GM23338 (cell line): ENCODE results near the gene TAS2R40. TPM values are rescaled to one million over a fixed set of nuclear protein-coding genes. Genes with fewer than 3 reads are reported as not detected.

Experiments
- ATAC-seq: fragments of 200-7000 bp; cut with Tn5 transposase; 3 replicates; pipeline ENCODE4 v1.9.1; 2020
- DNase-seq: peaks from one replicate; pipeline ENCODE4 v3.0.0-alpha.2; 2015; ENCODE audit warnings: low spot score
- H2AFZ ChIP-seq: fragments of 200-600 bp; sonication (generic); 2 replicates; pipeline ENCODE4 v1.8.0; 2016; ENCODE audit warnings: antibody characterized with exemption, mild to moderate bottlenecking, moderate library complexity
- H3F3A ChIP-seq: fragments of 200-600 bp; sonication (generic); replicated peaks from 2 replicates; pipeline ENCODE4 v1.8.0; 2017; ENCODE audit warnings: antibody characterized with exemption, mixed run types, low read depth
- H3K27ac ChIP-seq: fragments of 200-600 bp; sonication (generic); 2 replicates; pipeline ENCODE4 v1.6.1; 2016; ENCODE audit warnings: low read depth
- H3K27me3 ChIP-seq: fragments of 200-600 bp; sonication (generic); 2 replicates; pipeline ENCODE4 v1.8.0; 2016; ENCODE audit warnings: mild to moderate bottlenecking, mixed run types, moderate library complexity; ENCODE audit not compliant: insufficient read depth
- H3K36me3 ChIP-seq: fragments of 200-600 bp; sonication (generic); 2 replicates; pipeline ENCODE4 v1.8.0; 2016; ENCODE audit warnings: mild to moderate bottlenecking; ENCODE audit not compliant: insufficient read depth
- H3K4me1 ChIP-seq: fragments of 200-600 bp; sonication (generic); 2 replicates; pipeline ENCODE4 v1.8.0; 2016; ENCODE audit warnings: mild to moderate bottlenecking, moderate library complexity; ENCODE audit not compliant: insufficient read depth
- H3K4me2 ChIP-seq: fragments of 200-600 bp; sonication (generic); 2 replicates; pipeline ENCODE4 v1.7.1; 2017; ENCODE audit warnings: mixed run types
- H3K4me3 ChIP-seq: fragments of 200-600 bp; sonication (generic); 2 replicates; pipeline ENCODE4 v1.6.1; 2016; ENCODE audit warnings: mixed run types
- H3K79me2 ChIP-seq: fragments of 200-600 bp; sonication (generic); replicated peaks from 2 replicates; pipeline ENCODE4 v1.8.0; 2017; ENCODE audit warnings: mild to moderate bottlenecking; ENCODE audit not compliant: insufficient read depth
- H3K9me2 ChIP-seq: fragments of 200-600 bp; sonication (generic); 2 replicates; pipeline ENCODE4 v1.8.0; 2017; ENCODE audit not compliant: insufficient read depth
- H4K20me1 ChIP-seq: fragments of 200-600 bp; sonication (generic); replicated peaks from 2 replicates; pipeline ENCODE4 v1.8.0; 2017; ENCODE audit warnings: mild to moderate bottlenecking; ENCODE audit not compliant: insufficient read depth
- H3K27ac Mint-ChIP-seq: 2 replicates; pipeline ENCODE4 v1.8.0; 2020; ENCODE audit warnings: inconsistent platforms, mild to moderate bottlenecking, moderate library complexity, mixed read lengths
- H3K27me3 Mint-ChIP-seq: 3 replicates; pipeline ENCODE4 v1.8.0; 2022; ENCODE audit warnings: low read depth, mild to moderate bottlenecking, moderate library complexity, mixed read lengths, inconsistent platforms; ENCODE audit not compliant: insufficient read depth, poor library complexity
- H3K36me3 Mint-ChIP-seq: 3 replicates; pipeline ENCODE4 v1.8.0; 2021; ENCODE audit warnings: low read depth, mild to moderate bottlenecking, inconsistent platforms, moderate library complexity, mixed read lengths
- H3K4me1 Mint-ChIP-seq: 3 replicates; pipeline ENCODE4 v1.8.0; 2020; ENCODE audit warnings: mild to moderate bottlenecking, inconsistent platforms, mixed read lengths
- H3K4me3 Mint-ChIP-seq: 3 replicates; pipeline ENCODE4 v1.8.0; 2021; ENCODE audit warnings: moderate library complexity, mild to moderate bottlenecking, inconsistent platforms, mixed read lengths
- H3K9me3 Mint-ChIP-seq: 3 replicates; pipeline ENCODE4 v1.8.0; 2020; ENCODE audit warnings: moderate library complexity, mild to moderate bottlenecking, inconsistent platforms, mixed read lengths
- CREB1 ChIP-seq: fragments of 250-450 bp; sonication (Bioruptor Pico); IDR thresholded peaks from 2 replicates; pipeline ENCODE4 v1.5.0; 2020; ENCODE audit warnings: low read depth, mild to moderate bottlenecking, moderate library complexity
- EZH2 ChIP-seq: fragments of 200-600 bp; sonication (generic); IDR thresholded peaks from one replicate; pipeline ENCODE4 v1.8.0; 2017; ENCODE audit warnings: antibody characterized with exemption, mild to moderate bottlenecking, low read depth; ENCODE audit not compliant: unreplicated experiment
- JUNB ChIP-seq: IDR thresholded peaks from one replicate; pipeline ENCODE4 v1.6.1; 2016; ENCODE audit warnings: antibody characterized with exemption; ENCODE audit not compliant: unreplicated experiment
- ZNF331 ChIP-seq: fragments of 250-450 bp; sonication (Bioruptor Pico); IDR thresholded peaks from 2 replicates; pipeline ENCODE4 v1.5.0; 2020; ENCODE audit warnings: low read depth, mild to moderate bottlenecking, moderate library complexity
- polyA plus RNA-seq: library from polyadenylated mRNA; unstranded; fragments of >200 nt; fragmentation: Nextera tagmentation; extraction: Ambion mirVana; gene quantifications from 2 replicates; pipeline ENCODE4 v1.2.1, GENCODE V29; 2016
- total RNA-seq: library from RNA; depleted of rRNA; stranded (reverse); fragments of >200 nt; shearing (Covaris generic); gene quantifications from 2 replicates; pipeline ENCODE4 v1.2.3, GENCODE V29; 2014
- TF ChIP-seq, protein P1 (sequence below): fragments of 250-450 bp; sonication (Bioruptor Pico); IDR thresholded peaks from 2 replicates; pipeline ENCODE4 v1.5.0; 2020; ENCODE audit warnings: mild to moderate bottlenecking, moderate library complexity
- TF ChIP-seq, protein P2 (sequence below): IDR thresholded peaks from 2 replicates; pipeline ENCODE4 v1.6.1; 2016; ENCODE audit warnings: antibody characterized with exemption
- TF ChIP-seq, protein P3 (sequence below): IDR thresholded peaks from one replicate; pipeline ENCODE4 v1.6.1; 2018; ENCODE audit warnings: antibody characterized with exemption; ENCODE audit not compliant: unreplicated experiment

TAS2R40 gene
- total and polyA plus RNA-seq, 2 experiments from 2014 or later = not detected

DNA sequence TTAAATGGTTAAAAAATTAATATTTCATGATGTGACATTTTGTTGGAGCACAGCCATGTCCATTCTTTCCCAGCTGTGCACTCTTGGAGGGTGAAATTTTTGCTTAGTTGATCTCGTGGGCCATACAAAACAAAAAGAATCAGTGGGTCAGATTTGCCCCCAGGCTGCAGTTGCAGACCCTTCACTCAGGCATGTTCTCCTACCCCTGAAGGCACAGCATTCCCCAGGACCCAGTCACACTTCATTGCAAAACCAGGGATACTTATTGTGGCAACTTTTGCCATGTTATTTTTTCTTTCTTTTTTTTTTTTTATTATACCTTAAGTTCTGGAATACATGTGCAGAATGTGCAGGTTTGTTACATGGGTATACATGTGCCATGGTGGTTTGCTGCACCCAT lies 6.0 kb downstream of the TAS2R40 start (continued):
- TF ChIP-seq CREB1 (CRISPR knock-in tag) = no peak
- TF ChIP-seq, protein P1, sequence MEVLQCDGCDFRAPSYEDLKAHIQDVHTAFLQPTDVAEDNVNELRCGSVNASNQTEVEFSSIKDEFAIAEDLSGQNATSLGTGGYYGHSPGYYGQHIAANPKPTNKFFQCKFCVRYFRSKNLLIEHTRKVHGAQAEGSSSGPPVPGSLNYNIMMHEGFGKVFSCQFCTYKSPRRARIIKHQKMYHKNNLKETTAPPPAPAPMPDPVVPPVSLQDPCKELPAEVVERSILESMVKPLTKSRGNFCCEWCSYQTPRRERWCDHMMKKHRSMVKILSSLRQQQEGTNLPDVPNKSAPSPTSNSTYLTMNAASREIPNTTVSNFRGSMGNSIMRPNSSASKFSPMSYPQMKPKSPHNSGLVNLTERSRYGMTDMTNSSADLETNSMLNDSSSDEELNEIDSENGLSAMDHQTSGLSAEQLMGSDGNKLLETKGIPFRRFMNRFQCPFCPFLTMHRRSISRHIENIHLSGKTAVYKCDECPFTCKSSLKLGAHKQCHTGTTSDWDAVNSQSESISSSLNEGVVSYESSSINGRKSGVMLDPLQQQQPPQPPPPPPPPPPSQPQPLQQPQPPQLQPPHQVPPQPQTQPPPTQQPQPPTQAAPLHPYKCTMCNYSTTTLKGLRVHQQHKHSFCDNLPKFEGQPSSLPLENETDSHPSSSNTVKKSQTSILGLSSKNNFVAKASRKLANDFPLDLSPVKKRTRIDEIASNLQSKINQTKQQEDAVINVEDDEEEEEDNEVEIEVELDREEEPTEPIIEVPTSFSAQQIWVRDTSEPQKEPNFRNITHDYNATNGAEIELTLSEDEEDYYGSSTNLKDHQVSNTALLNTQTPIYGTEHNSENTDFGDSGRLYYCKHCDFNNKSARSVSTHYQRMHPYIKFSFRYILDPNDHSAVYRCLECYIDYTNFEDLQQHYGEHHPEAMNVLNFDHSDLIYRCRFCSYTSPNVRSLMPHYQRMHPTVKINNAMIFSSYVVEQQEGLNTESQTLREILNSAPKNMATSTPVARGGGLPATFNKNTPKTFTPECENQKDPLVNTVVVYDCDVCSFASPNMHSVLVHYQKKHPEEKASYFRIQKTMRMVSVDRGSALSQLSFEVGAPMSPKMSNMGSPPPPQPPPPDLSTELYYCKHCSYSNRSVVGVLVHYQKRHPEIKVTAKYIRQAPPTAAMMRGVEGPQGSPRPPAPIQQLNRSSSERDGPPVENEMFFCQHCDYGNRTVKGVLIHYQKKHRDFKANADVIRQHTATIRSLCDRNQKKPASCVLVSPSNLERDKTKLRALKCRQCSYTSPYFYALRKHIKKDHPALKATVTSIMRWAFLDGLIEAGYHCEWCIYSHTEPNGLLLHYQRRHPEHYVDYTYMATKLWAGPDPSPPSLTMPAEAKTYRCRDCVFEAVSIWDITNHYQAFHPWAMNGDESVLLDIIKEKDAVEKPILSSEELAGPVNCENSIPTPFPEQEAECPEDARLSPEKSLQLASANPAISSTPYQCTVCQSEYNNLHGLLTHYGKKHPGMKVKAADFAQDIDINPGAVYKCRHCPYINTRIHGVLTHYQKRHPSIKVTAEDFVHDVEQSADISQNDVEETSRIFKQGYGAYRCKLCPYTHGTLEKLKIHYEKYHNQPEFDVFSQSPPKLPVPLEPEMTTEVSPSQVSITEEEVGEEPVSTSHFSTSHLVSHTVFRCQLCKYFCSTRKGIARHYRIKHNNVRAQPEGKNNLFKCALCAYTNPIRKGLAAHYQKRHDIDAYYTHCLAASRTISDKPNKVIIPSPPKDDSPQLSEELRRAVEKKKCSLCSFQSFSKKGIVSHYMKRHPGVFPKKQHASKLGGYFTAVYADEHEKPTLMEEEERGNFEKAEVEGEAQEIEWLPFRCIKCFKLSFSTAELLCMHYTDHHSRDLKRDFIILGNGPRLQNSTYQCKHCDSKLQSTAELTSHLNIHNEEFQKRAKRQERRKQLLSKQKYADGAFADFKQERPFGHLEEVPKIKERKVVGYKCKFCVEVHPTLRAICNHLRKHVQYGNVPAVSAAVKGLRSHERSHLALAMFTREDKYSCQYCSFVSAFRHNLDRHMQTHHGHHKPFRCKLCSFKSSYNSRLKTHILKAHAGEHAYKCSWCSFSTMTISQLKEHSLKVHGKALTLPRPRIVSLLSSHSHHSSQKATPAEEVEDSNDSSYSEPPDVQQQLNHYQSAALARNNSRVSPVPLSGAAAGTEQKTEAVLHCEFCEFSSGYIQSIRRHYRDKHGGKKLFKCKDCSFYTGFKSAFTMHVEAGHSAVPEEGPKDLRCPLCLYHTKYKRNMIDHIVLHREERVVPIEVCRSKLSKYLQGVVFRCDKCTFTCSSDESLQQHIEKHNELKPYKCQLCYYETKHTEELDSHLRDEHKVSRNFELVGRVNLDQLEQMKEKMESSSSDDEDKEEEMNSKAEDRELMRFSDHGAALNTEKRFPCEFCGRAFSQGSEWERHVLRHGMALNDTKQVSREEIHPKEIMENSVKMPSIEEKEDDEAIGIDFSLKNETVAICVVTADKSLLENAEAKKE (CRISPR knock-in tag) = no peak
- TF ChIP-seq JUNB = no peak
- TF ChIP-seq ZNF331 (CRISPR knock-in tag) = no peak

DNA sequence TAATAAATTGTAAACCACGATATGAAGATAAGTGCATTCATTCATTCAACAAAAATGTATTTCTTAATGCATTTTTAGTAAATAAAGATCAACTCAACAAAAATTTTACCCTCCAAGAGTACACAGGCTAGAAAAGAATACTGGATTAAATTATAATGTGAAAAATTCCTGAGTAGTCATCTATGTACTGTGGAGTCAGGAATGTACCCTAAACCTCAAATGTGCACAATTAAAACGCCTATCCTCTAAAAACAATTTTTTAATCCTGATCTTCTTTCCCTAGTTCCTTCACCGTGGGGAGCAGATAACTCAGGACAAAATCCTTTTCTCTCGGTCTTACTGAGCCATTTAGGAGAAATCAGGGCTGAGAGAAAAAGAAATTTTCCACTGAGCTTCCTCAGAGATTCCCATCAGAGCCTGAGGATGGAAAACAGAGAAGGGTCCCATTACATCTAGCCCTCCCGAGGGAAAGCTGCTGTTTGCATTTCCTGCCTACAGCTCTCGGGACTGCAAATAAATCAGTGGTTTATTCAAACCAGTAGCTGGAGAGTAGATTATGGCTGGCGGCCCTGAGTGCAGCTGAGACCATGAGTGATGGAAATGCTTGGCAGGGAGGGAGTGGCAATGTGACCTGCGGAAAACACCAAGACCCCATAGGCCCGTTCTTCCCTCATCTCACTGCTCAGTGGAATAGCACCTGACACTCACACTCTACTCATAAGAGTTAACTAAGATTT lies 7.4 kb downstream of the TAS2R40 start:
- H3K4me1 Mint-ChIP-seq = peaks cover 9% of the 10 kb centered on the region; the same call in 2 of the 3 replicates
- Histone ChIP-seq H2AFZ (peak overlapping the region; percentile 87), H3K27me3 (no peaks in the 10 kb centered on the region), H3F3A (no peaks in the 10 kb centered on the region), H3K4me3 (no peak overlapping the region), H3K36me3 (no peaks in the 10 kb centered on the region), H3K4me1 (peaks cover 15% of the 10 kb centered on the region), H3K79me2 (no peaks in the 10 kb centered on the region), H3K27ac (peak overlapping the region; percentile 56; the same call in 1 of the 2 replicates), H3K9me2 (no peaks in the 10 kb centered on the region), H3K4me2 (peak overlapping the region; percentile 42; the same call in 1 of the 2 replicates), H4K20me1 (no peaks in the 10 kb centered on the region)
- no peaks in the 10 kb centered on the region for H3K36me3 Mint-ChIP-seq
- no peaks in the 10 kb centered on the region for H3K9me3 Mint-ChIP-seq
- ATAC-seq = peak; percentile 80
- H3K27me3 Mint-ChIP-seq = no peaks in the 10 kb centered on the region
- no peak overlapping the region for H3K4me3 Mint-ChIP-seq
- no peak overlapping the region for H3K27ac Mint-ChIP-seq
- DNase-seq = peak; percentile 58
- no peak for TF ChIP-seq CREB1 (CRISPR knock-in tag)
- no peak for TF ChIP-seq JUNB
- TF ChIP-seq, protein P2, sequence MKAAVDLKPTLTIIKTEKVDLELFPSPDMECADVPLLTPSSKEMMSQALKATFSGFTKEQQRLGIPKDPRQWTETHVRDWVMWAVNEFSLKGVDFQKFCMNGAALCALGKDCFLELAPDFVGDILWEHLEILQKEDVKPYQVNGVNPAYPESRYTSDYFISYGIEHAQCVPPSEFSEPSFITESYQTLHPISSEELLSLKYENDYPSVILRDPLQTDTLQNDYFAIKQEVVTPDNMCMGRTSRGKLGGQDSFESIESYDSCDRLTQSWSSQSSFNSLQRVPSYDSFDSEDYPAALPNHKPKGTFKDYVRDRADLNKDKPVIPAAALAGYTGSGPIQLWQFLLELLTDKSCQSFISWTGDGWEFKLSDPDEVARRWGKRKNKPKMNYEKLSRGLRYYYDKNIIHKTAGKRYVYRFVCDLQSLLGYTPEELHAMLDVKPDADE = no peak
- TF ChIP-seq, protein P3, sequence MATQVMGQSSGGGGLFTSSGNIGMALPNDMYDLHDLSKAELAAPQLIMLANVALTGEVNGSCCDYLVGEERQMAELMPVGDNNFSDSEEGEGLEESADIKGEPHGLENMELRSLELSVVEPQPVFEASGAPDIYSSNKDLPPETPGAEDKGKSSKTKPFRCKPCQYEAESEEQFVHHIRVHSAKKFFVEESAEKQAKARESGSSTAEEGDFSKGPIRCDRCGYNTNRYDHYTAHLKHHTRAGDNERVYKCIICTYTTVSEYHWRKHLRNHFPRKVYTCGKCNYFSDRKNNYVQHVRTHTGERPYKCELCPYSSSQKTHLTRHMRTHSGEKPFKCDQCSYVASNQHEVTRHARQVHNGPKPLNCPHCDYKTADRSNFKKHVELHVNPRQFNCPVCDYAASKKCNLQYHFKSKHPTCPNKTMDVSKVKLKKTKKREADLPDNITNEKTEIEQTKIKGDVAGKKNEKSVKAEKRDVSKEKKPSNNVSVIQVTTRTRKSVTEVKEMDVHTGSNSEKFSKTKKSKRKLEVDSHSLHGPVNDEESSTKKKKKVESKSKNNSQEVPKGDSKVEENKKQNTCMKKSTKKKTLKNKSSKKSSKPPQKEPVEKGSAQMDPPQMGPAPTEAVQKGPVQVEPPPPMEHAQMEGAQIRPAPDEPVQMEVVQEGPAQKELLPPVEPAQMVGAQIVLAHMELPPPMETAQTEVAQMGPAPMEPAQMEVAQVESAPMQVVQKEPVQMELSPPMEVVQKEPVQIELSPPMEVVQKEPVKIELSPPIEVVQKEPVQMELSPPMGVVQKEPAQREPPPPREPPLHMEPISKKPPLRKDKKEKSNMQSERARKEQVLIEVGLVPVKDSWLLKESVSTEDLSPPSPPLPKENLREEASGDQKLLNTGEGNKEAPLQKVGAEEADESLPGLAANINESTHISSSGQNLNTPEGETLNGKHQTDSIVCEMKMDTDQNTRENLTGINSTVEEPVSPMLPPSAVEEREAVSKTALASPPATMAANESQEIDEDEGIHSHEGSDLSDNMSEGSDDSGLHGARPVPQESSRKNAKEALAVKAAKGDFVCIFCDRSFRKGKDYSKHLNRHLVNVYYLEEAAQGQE = no peak
- no peak for TF ChIP-seq EZH2
